ENCODE results near the gene MDGA2. TPM values are rescaled to one million over a fixed set of nuclear protein-coding genes. Genes with fewer than 3 reads are reported as not detected.

Gene MDGA2
- total and polyA plus RNA-seq, 2 of the 4 experiments (the other 2 are of a cell fraction): 0.02 TPM; not detected in 1

DNA sequence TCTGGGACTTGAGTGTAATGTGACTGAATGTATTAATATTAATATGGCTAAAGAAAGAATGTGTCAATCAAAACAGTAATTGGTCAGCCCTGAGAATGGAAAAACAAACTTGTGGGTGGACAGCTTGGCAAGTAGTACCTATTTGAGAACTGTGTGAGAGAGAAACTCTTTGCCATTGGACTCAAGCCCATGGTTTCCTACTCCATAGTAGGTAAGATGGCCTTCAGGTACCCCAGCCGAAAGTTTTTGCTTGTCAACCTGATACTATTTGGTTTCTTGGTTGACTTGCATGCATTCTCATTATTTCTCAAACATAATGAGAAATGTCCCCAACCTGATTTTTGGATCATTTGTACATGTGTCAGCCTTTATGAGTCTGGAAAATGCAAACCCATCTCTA, 391.1 kb downstream of the MDGA2 start:
- Histone ChIP-seq H2BK120ac (ENCODE audit: low read depth, low read length) (no peak overlapping the region), H4K8ac (ENCODE audit: low read depth in 2 of 2, low read length in 2 of 2) (no peak overlapping the region), H3K9me1 (ENCODE audit: insufficient read depth, low read length) (no peaks in the 10 kb centered on the region), H3K4me3 (ENCODE audit: insufficient read depth, low read depth, low read length) (no peak overlapping the region), H3K23ac (ENCODE audit: low read depth, low read length) (no peak overlapping the region), H2BK20ac (ENCODE audit: low read depth, low read length) (no peak overlapping the region), H3K14ac (replicated peaks; ENCODE audit: low read depth, low read length) (no peak overlapping the region), H3K27me3 (ENCODE audit: control insufficient read depth, insufficient read depth, low read length) (no peaks in the 10 kb centered on the region), H2AK9ac (replicated peaks; ENCODE audit: low read depth, low read length, poor library complexity) (no peak overlapping the region), H3K4ac (ENCODE audit: low read depth, low read length) (no peak overlapping the region), H3K4me2 (ENCODE audit: low read depth, low read length) (no peak overlapping the region), H3K9ac (ENCODE audit: low read depth, low read length) (no peak overlapping the region), H3K27ac (ENCODE audit: insufficient read depth, low read length) (no peak overlapping the region), H3K9me3 (ENCODE audit: control insufficient read depth, insufficient read depth, low read length) (peaks cover 6% of the 10 kb centered on the region; the same call in 1 of the 2 replicates), H3K56ac (ENCODE audit: extremely low read depth, insufficient read depth, low read length) (no peak overlapping the region), H3K79me1 (ENCODE audit: low read depth in 1 of 2, low read length in 2 of 2) (no peaks in the 10 kb centered on the region), H2AK5ac (ENCODE audit: low read depth, low read length) (no peak overlapping the region), H2BK5ac (ENCODE audit: low read depth, low read length, poor library complexity, severe bottlenecking) (no peak overlapping the region), H3K18ac (ENCODE audit: low read depth, low read length) (no peak overlapping the region), H3K4me1 (ENCODE audit: control insufficient read depth, insufficient read depth, low read length) (no peaks in the 10 kb centered on the region), H4K20me1 (ENCODE audit: insufficient read depth, low read length) (no peaks in the 10 kb centered on the region), H2BK15ac (ENCODE audit: low read depth, low read length) (no peak overlapping the region), H4K5ac (ENCODE audit: low read depth, low read length) (no peak overlapping the region), H4K91ac (ENCODE audit: insufficient read depth, low read depth, low read length) (no peak overlapping the region), H3K36me3 (ENCODE audit: control insufficient read depth, insufficient read depth, low read length) (no peaks in the 10 kb centered on the region), H2AFZ (replicated peaks; ENCODE audit: low read length, poor library complexity) (no peak overlapping the region)
- intact Hi-C loops (cut with micrococcal nuclease) (no loop called here), dilution Hi-C loops (cut with HindIII; ENCODE audit: low sequenced_read_pairs, unreplicated experiment) (no loop called here), in situ Hi-C loops (cut with MboI; ENCODE audit: low sequenced_read_pairs) (no loop called here)
- WGBS, 2 experiments (ENCODE audit: extremely low coverage in 2 of 2, insufficient read length in 1 of 2): no CpG with 5 or more reads among the region's 1 CpG
- POLR2A ChIA-PET (ENCODE audit: unreplicated experiment): no interaction called here
- CTCF ChIA-PET: no interaction called here
- TF ChIP-seq CEBPB (IDR thresholded peaks at IDR 0.05; ENCODE audit: low read depth, low read length) (no peak), FOS (IDR thresholded peaks at IDR 0.05; ENCODE audit: low read depth, low read length) (no peak), MXI1 (IDR thresholded peaks at IDR 0.05; ENCODE audit: borderline replicate concordance, low read depth, low read length) (no peak), NFE2L2 (IDR thresholded peaks at IDR 0.05; ENCODE audit: low read depth, low read length) (no peak), RAD21 (IDR thresholded peaks at IDR 0.05; ENCODE audit: low read length) (no peak), MAZ (IDR thresholded peaks at IDR 0.05; ENCODE audit: borderline replicate concordance, low read depth, low read length) (no peak), POLR2A (IDR thresholded peaks at IDR 0.05; ENCODE audit: low read depth, low read length) (no peak), CHD1 (IDR thresholded peaks at IDR 0.05; ENCODE audit: low read depth, low read length) (no peak)
- TF ChIP-seq, protein P1, sequence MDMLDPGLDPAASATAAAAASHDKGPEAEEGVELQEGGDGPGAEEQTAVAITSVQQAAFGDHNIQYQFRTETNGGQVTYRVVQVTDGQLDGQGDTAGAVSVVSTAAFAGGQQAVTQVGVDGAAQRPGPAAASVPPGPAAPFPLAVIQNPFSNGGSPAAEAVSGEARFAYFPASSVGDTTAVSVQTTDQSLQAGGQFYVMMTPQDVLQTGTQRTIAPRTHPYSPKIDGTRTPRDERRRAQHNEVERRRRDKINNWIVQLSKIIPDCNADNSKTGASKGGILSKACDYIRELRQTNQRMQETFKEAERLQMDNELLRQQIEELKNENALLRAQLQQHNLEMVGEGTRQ (IDR thresholded peaks at IDR 0.05; ENCODE audit: low read depth, low read length): no peak
- TF ChIP-seq, protein P2, sequence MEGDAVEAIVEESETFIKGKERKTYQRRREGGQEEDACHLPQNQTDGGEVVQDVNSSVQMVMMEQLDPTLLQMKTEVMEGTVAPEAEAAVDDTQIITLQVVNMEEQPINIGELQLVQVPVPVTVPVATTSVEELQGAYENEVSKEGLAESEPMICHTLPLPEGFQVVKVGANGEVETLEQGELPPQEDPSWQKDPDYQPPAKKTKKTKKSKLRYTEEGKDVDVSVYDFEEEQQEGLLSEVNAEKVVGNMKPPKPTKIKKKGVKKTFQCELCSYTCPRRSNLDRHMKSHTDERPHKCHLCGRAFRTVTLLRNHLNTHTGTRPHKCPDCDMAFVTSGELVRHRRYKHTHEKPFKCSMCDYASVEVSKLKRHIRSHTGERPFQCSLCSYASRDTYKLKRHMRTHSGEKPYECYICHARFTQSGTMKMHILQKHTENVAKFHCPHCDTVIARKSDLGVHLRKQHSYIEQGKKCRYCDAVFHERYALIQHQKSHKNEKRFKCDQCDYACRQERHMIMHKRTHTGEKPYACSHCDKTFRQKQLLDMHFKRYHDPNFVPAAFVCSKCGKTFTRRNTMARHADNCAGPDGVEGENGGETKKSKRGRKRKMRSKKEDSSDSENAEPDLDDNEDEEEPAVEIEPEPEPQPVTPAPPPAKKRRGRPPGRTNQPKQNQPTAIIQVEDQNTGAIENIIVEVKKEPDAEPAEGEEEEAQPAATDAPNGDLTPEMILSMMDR (conservative IDR thresholded peaks at IDR 0.05; ENCODE audit: low read depth, low read length): no peak
- TF ChIP-seq, protein P3, sequence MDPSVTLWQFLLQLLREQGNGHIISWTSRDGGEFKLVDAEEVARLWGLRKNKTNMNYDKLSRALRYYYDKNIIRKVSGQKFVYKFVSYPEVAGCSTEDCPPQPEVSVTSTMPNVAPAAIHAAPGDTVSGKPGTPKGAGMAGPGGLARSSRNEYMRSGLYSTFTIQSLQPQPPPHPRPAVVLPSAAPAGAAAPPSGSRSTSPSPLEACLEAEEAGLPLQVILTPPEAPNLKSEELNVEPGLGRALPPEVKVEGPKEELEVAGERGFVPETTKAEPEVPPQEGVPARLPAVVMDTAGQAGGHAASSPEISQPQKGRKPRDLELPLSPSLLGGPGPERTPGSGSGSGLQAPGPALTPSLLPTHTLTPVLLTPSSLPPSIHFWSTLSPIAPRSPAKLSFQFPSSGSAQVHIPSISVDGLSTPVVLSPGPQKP (IDR thresholded peaks at IDR 0.05; ENCODE audit: borderline replicate concordance, low read depth, low read length): no peak
- no TSS peak for BruUV-seq (replicated peaks)
- DNase-seq: no peak
- ATAC-seq (ENCODE audit: low read depth): no peak

All from IMR-90 (cell line).